ENCODE measurements around the gene FLOT1.
"Not testable (repeated sequence)": the region's sequence is repeated elsewhere in the genome, so short reads cannot be mapped to it uniquely, and the experiment has no call there.

Gene FLOT1

DNA sequence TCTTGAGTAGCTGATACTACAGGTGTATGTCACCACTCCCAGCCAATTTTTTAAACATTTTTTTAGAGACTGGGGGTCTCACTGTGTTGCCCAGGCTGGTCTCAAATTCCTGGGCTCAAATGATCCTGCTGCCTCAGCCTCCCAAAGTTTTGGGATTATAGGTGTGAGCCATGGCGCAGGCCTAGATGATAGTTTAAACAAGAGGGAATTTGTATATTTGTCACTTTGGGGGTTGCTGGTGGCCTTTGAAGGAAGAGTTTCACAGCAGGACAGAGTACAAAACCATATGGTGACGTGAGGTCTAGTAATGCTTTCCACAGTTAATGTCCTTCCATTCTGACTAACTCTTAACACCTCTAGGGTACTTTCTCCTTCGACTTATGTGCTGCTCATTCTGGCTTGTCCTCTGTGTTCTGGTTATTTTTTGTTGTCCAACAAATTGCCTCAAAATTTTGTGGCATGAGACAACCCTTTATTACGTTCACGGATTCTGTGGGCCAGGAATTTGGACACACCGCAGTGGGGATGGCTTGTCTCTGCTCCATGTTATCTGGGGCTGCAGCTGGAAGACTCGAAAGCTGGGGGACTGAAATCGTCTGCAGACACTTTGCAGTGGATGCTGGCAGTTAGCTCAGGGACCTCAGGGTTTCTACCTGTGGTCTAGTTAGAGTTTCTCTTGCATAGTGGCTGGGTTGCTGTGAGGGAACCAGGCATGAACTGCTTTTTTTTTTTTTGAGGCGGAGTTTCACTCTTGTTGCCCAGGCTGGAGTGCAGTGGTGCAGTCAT is 24.9 kb upstream of the FLOT1 start:
- no peak for DNase-seq (ENCODE audit: low read depth in 2 of 2)

GRCh38 chr6:30766461-30767157 is 24.1 kb upstream of the FLOT1 start:
- no peak for DNase-seq (ENCODE audit: low read depth in 2 of 2)

- not testable (repeated sequence) for DNase-seq (ENCODE audit: low read depth in 2 of 2)
These were observed 23.0 kb upstream of the FLOT1 start for GRCh38 chr6:30765495-30765894.

DNA sequence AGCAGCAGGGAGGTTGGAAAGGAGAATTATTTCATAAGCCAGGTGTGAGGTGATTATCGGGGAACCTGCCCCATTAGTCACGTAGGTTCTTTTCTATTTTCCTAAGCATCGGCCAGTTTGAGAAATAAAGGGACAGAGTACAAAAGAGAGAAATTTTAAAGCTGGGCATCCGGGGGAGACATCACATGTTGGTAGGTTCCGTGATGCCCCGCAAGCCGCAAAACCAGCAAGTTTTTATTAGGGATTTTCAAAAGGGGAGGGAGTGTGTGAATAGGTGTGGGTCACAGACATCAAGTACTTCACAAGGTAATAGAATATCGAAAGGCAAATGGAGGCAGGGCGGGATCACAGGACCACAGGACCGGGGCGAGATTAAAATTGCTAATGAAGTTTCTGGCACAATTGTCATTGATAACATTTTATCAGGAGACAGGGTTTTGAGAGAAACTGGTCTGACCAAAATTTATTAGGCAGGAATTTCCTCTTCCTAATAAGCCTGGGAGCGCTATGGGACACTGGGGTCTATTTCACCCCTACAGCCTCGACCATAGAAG is 22.1 kb upstream of the FLOT1 start:
- not testable (repeated sequence) for DNase-seq (ENCODE audit: low read depth in 2 of 2)

GRCh38 chr6:30763618-30764489 is 21.4 kb upstream of the FLOT1 start:
- no peak for DNase-seq (ENCODE audit: low read depth in 2 of 2)

- no peak for DNase-seq (ENCODE audit: low read depth in 2 of 2)
These were observed 20.7 kb upstream of the FLOT1 start for GRCh38 chr6:30763155-30763617.

DNA sequence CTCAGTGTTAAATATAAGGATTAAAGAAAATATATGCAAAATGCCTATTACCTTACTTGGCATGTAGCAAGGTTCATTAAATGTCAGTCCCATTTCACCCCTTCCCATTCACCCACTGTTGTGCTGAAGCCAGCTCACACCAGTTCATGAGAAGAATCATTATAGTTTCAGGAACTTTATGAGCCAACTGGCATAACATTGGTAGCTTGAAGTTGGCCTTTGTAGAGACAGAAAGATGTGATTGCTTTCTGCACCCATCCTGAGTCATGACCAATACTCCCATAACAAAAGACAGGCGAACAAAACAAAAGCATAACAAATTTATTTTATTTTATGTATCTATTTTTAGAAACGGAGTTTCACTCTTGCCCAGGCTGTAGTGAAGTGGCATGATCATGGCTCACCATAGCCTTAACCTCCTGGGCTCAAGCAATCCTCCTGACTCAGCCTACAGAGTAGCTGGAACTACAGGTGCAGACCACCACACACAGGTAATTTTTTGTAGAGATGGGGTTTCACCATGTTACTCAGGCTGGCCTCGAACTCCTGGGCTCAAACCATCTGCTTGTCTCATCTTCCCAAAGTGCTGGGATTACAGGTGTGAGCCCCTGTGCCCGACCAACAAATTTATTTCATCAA is 19.4 kb upstream of the FLOT1 start:
- DNase-seq (ENCODE audit: low read depth in 2 of 2), result no peak

DNA sequence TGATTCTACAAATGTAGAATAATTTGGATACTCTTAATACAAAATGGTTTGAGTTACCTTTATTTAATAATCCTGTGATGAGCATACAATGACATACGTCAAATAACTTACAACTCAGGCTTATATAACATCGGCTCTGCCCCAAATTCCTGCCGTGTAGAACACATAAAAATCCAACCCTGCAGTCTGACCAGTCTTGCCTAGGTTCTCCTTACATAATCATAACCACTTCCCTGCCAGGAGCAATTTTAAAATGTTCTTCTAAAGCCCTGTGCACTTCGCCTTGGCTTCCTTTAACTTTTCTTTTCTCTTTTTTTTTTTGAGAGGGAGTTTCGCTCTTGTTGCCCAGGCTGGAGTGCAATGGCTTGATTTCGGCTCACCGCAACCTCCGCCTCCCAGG is 18.1 kb upstream of the FLOT1 start:
- DNase-seq (ENCODE audit: low read depth in 2 of 2), result no peak

GRCh38 chr6:30759575-30760239 is 17.2 kb upstream of the FLOT1 start:
- DNase-seq (ENCODE audit: low read depth in 2 of 2), result no peak

DNA sequence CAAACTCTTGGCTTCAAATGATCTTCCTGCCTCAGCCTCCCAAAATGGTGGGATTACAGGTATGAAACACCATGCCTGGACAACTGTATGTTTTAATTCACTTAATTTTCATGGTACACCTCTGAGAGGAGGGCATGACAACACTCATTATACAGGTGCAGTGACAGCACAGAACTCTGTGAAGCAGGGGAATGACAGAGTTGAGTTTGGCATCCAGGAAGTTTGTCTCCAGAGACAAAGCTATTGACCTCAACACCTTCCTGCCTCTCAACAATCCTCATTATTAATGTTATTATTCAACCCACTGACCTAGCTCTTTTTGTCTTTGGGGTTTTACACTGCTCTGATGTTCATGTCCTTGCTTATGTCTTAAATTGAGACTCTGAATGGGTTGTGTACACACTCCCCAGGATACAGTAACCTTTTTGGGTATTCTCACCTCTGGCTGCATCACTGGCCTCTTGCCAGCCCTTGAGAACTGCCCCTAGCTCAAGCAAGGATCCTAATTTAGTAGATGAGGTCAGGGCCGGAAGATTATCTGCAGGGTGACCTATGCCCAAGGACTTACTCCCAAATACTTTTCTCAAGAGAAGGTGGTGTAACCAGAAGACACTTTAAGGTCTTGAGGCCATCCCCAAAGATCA is 14.9 kb upstream of the FLOT1 start:
- DNase-seq (ENCODE audit: low read depth in 2 of 2), result no peak

DNA sequence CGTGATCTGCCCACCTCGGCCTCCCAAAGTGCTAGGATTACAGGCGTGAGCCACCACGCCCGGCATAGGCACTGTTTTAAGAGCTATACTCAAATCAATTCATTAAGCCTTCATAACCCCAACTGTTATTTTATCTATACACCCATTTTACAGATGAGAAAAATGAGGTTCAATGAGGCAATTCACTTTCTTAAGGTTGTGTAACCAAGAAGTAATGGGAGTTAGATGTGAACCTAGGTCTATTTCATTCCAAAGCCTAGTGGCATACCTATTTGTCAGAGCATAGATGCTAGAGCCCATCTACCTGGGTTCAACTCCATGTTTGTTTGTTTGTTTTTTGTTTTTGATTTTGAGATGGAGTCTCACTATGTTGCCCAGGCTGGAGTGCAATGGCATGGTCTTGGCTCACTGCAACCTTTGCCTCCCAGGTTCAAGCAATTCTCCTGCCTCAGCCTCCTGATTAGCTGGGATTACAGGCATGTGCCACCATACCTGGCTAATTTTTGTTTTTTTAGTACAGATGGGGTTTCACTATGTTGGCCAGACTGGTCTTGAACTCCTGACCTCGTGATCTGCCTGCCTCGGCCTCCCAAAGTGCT is 14.0 kb upstream of the FLOT1 start:
- not testable (repeated sequence) for DNase-seq (ENCODE audit: low read depth in 2 of 2)

DNA sequence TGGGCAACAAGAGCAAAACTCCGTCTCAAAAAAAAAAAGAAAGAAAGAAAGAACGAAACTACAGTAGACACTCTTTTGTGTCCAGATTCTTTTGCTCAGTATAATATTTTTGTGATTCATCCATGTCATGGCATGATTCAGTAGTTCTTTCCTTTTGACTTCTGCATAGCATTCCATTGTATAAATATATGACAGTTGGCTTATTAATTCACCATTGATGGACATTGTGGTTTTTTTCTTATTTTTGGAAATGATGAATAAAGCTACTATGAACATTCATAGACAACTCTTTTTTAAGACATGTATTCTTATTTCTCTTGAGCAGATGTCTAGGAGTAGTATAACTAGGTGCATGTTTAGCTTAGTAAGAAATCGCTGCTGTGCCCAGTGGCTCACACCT is 12.1 kb upstream of the FLOT1 start:
- DNase-seq (ENCODE audit: low read depth in 2 of 2), result no peak

DNA sequence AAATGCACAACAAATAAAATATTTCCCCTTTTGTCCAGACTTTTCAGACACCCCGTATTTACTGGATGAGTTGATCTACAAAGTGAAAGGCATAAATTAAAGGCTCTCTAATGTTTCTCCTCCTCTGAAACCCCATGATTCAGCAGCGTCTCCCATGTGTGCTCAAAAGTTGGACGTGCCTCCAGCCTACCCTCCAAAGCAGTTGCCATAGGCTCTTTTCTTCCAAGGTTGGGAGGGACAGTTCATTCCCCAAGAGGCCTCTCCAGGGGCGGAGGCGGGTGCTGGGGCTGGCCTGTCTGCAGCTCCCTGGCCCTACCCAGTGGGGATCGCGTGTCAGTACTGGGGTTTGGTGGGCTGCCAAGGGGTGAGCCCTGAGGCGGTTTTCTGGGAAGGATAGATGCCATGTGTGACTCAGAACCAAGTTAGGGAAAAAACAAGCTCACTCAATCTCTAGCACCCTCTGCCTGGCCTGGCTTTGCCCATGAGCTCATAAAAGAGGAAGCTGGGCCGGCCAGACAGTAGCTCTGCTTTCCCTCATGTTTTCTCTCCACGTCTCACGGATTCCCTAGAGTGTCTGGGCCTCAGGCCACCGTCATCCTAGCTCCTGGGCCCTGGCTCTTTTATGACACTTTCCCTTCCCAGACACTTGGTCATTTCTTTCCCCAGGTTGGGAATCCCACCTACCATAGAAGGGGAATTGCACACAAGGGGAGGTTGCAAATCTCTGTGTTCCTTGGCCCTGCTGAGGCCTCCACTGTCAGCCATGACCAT is 9.9 kb upstream of the FLOT1 start:
- no peak for DNase-seq (ENCODE audit: low read depth in 2 of 2)

DNA sequence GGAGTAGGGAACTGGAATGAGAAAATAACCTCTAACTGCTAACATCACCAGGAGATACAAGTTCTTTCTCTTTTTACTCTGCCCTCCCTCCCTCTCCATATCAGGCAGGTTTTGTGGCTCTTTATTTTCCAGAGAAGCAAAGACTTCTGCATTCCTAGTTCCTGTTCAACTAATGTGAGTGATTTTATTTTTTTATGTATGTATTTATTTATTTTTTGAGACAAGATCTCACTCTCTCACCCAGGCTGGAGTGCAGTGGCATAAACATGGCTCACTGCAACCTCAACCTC is 7.8 kb upstream of the FLOT1 start:
- DNase-seq (ENCODE audit: low read depth in 2 of 2), result no peak

DNA sequence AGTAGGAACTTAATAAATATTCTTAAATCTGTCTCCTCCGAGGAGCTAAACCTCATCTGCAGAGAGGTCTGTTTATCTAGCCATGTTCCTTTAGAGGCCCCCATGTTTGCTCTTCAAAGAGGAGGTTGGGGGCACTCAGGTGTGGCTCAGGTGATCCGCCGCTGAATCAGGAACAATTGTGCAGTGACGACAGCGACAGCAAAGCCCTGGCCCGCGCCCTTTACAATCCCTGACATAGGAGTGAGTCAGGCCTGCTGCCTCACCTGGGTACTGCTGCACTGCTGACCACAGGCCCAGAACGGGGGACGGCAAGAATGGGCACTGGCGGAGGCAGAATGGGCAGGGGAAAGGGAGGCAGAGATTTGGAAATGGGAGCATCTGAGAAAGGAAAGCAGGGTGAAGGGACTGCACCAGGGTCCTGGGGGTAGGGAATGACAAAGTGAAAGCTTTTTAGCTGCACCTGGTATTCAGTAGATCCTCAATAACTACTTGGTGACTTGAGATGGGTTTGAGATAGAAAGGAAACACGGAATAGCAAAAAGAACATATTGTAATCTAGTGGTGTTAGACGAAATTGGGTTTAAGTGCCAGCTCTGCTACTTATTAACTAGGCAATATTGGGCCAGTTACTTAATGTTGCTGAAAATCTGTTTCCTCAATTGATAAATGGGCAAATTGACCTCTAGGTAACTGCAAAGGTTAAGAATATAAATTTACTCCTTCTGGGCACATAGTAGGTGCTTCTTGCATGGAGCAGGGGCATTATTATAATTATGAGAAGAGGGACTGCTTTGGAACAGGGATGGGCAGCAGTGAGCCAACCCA is 7.3 kb upstream of the FLOT1 start:
- no peak for DNase-seq (ENCODE audit: low read depth in 2 of 2)

DNA sequence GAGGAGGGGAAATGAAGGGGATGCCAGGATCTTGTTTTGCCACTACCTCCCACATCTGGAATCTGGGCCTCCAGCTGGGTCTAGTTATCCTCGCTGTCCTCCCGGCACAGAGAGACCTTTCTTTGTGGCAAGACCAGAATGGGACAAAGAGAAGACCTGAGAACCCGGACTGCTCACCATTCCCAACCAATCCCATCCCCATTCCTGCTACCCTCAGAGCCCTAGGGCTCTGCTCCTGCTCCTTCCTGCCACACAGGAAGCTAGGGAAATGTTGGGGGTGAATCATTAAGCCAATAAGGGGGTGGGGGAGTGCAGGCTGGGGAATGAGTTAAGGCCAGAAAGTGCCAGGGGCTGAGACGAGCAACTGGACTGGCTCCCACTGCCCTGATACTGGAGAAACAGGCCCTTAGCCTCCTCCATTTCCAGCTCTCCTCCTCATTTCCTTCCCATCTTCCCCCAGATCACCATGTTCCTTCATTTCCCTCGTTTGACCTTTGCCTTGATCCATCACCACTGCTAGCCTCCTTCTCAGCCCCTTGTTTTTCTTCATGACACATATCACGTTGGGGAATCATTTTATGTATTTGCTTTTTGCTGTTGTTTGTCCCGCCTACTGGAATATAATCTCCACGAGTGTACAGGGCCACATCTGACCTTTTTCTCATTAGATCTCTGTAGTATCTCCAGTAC is 6.5 kb upstream of the FLOT1 start:
- no peak for DNase-seq (ENCODE audit: low read depth in 2 of 2)

- no peak for DNase-seq (ENCODE audit: low read depth in 2 of 2)
These were observed 5.6 kb upstream of the FLOT1 start for GRCh38 chr6:30747902-30748769.
